ENCODE results near the gene EHD1.

GRCh38 chr11:64810271-64810890, 68.0 kb downstream of the EHD1 start, which contains the start of gene MEN1:
- TF ChIP-seq CC2D1A (IDR thresholded peaks at IDR 0.05) (peak; percentile 88; the same call in 1 of the 2 replicates), ZNF449 (CRISPR knock-in tag; IDR thresholded peaks at IDR 0.05) (no peak), JUN (IDR thresholded peaks at IDR 0.05; ENCODE audit: borderline replicate concordance, low read depth, low read length) (no peak), JUN (CRISPR knock-in tag; IDR thresholded peaks at IDR 0.05; ENCODE audit: borderline replicate concordance) (no peak), NRF1 (conservative IDR thresholded peaks at IDR 0.05 in 1 of 2, IDR thresholded peaks at IDR 0.05 in 1 of 2) (peak; percentile 86 to 89), MYC (IDR thresholded peaks at IDR 0.05; ENCODE audit: low read depth, low read length) (peak; percentile 72), MYC (CRISPR knock-in tag; IDR thresholded peaks at IDR 0.05; ENCODE audit: borderline replicate concordance, low read depth) (no peak), ATF2 (CRISPR knock-in tag; IDR thresholded peaks at IDR 0.05) (no peak; the same call in 1 of the 2 replicates), SIN3A (IDR thresholded peaks at IDR 0.05; ENCODE audit: borderline replicate concordance in 2 of 2, control insufficient read depth in 1 of 2, low read depth in 2 of 2, low read length in 2 of 2) (no peak)
- TF ChIP-seq, protein P1, sequence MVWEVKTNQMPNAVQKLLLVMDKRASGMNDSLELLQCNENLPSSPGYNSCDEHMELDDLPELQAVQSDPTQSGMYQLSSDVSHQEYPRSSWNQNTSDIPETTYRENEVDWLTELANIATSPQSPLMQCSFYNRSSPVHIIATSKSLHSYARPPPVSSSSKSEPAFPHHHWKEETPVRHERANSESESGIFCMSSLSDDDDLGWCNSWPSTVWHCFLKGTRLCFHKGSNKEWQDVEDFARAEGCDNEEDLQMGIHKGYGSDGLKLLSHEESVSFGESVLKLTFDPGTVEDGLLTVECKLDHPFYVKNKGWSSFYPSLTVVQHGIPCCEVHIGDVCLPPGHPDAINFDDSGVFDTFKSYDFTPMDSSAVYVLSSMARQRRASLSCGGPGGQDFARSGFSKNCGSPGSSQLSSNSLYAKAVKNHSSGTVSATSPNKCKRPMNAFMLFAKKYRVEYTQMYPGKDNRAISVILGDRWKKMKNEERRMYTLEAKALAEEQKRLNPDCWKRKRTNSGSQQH (CRISPR knock-in tag; IDR thresholded peaks at IDR 0.05), result no peak
- TF ChIP-seq, protein P2, sequence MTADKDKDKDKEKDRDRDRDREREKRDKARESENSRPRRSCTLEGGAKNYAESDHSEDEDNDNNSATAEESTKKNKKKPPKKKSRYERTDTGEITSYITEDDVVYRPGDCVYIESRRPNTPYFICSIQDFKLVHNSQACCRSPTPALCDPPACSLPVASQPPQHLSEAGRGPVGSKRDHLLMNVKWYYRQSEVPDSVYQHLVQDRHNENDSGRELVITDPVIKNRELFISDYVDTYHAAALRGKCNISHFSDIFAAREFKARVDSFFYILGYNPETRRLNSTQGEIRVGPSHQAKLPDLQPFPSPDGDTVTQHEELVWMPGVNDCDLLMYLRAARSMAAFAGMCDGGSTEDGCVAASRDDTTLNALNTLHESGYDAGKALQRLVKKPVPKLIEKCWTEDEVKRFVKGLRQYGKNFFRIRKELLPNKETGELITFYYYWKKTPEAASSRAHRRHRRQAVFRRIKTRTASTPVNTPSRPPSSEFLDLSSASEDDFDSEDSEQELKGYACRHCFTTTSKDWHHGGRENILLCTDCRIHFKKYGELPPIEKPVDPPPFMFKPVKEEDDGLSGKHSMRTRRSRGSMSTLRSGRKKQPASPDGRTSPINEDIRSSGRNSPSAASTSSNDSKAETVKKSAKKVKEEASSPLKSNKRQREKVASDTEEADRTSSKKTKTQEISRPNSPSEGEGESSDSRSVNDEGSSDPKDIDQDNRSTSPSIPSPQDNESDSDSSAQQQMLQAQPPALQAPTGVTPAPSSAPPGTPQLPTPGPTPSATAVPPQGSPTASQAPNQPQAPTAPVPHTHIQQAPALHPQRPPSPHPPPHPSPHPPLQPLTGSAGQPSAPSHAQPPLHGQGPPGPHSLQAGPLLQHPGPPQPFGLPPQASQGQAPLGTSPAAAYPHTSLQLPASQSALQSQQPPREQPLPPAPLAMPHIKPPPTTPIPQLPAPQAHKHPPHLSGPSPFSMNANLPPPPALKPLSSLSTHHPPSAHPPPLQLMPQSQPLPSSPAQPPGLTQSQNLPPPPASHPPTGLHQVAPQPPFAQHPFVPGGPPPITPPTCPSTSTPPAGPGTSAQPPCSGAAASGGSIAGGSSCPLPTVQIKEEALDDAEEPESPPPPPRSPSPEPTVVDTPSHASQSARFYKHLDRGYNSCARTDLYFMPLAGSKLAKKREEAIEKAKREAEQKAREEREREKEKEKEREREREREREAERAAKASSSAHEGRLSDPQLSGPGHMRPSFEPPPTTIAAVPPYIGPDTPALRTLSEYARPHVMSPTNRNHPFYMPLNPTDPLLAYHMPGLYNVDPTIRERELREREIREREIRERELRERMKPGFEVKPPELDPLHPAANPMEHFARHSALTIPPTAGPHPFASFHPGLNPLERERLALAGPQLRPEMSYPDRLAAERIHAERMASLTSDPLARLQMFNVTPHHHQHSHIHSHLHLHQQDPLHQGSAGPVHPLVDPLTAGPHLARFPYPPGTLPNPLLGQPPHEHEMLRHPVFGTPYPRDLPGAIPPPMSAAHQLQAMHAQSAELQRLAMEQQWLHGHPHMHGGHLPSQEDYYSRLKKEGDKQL (CRISPR knock-in tag; IDR thresholded peaks at IDR 0.05; ENCODE audit: borderline replicate concordance), result no peak

Data from K562 (cell line).